ENCODE data around the gene CMTM3. TPM values are rescaled to one million over a fixed set of nuclear protein-coding genes. Genes with fewer than 3 reads are reported as not detected.

Gene CMTM3
- total and polyA plus RNA-seq, 9 of the 15 experiments (the other 6 are each of a cell fraction or from before 2014, with no cell fraction given) = 4.6 to 33.4 (median 17.5) TPM

DNA sequence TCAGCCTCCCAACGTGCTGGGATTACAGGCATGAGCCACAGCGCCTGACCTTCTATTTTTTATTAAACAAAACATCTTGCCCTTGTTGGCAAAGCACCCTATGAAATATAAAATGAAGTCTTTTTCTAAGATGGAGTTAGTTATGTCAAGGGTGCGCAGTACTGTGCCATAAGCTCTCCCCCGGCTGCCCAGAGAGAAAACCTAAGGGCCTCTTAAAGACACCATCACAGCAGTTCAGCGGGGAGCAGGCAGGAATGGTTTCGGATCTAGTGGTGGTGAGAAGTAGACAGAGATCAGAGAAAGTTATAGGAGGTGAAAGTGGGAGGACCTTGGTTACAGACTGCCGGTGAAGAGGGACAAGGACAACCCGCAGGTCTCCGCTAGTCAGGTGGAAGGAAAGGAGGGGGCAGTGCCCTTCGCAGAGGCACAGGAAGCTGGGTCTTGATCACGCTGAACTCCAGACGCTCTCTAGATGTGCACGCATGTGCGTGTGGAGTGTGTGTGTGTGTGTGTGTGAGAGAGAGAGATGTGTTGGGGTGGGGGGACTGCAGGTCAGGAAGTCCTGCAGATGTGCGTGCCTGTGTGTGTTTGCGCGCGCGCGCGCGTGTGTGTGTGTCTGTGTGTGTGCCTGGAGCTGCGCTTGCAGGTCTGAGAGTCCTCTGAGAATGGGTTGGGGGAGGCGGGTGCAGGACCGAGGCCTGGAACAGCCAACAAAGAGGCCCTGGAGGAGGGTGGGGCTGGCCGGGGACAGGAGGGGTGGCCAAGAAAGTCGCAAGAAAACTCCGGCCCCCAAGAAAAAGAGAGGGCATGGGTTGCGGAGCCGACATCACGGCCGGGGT is 748 bp upstream of the CMTM3 start (continued):
- TF ChIP-seq, protein P1, sequence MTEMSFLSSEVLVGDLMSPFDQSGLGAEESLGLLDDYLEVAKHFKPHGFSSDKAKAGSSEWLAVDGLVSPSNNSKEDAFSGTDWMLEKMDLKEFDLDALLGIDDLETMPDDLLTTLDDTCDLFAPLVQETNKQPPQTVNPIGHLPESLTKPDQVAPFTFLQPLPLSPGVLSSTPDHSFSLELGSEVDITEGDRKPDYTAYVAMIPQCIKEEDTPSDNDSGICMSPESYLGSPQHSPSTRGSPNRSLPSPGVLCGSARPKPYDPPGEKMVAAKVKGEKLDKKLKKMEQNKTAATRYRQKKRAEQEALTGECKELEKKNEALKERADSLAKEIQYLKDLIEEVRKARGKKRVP (CRISPR knock-in tag; IDR thresholded peaks at IDR 0.05) = peak; percentile 72; the same call in 1 of the 2 replicates
- TF ChIP-seq HNRNPK (IDR thresholded peaks at IDR 0.05; ENCODE audit: low read depth, low read length, poor library complexity, severe bottlenecking) (no peak), POLR2G (IDR thresholded peaks at IDR 0.05; ENCODE audit: low read depth, low read length) (no peak), FUS (optimal IDR thresholded peaks at IDR 0.05; ENCODE audit: low read depth, low read length) (no peak), ZNF644 (tag; IDR thresholded peaks at IDR 0.05; ENCODE audit: low read depth) (peak; percentile 58; the same call in 1 of the 2 replicates), MYC (IDR thresholded peaks at IDR 0.05; ENCODE audit: low read depth, low read length) (no peak), MYC (CRISPR knock-in tag; IDR thresholded peaks at IDR 0.05; ENCODE audit: borderline replicate concordance, low read depth) (peak; percentile 75), GABPB1 (CRISPR knock-in tag; IDR thresholded peaks at IDR 0.05) (peak; percentile 17; the same call in 1 of the 2 replicates)
- TF ChIP-seq, protein P2, sequence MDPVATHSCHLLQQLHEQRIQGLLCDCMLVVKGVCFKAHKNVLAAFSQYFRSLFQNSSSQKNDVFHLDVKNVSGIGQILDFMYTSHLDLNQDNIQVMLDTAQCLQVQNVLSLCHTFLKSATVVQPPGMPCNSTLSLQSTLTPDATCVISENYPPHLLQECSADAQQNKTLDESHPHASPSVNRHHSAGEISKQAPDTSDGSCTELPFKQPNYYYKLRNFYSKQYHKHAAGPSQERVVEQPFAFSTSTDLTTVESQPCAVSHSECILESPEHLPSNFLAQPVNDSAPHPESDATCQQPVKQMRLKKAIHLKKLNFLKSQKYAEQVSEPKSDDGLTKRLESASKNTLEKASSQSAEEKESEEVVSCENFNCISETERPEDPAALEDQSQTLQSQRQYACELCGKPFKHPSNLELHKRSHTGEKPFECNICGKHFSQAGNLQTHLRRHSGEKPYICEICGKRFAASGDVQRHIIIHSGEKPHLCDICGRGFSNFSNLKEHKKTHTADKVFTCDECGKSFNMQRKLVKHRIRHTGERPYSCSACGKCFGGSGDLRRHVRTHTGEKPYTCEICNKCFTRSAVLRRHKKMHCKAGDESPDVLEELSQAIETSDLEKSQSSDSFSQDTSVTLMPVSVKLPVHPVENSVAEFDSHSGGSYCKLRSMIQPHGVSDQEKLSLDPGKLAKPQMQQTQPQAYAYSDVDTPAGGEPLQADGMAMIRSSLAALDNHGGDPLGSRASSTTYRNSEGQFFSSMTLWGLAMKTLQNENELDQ (CRISPR knock-in tag; IDR thresholded peaks at IDR 0.05; ENCODE audit: borderline replicate concordance) = no peak
- TF ChIP-seq, protein P3, sequence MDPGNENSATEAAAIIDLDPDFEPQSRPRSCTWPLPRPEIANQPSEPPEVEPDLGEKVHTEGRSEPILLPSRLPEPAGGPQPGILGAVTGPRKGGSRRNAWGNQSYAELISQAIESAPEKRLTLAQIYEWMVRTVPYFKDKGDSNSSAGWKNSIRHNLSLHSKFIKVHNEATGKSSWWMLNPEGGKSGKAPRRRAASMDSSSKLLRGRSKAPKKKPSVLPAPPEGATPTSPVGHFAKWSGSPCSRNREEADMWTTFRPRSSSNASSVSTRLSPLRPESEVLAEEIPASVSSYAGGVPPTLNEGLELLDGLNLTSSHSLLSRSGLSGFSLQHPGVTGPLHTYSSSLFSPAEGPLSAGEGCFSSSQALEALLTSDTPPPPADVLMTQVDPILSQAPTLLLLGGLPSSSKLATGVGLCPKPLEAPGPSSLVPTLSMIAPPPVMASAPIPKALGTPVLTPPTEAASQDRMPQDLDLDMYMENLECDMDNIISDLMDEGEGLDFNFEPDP (CRISPR knock-in tag; IDR thresholded peaks at IDR 0.05) = no peak; the same call in 1 of the 2 replicates
- TF ChIP-seq, protein P4, sequence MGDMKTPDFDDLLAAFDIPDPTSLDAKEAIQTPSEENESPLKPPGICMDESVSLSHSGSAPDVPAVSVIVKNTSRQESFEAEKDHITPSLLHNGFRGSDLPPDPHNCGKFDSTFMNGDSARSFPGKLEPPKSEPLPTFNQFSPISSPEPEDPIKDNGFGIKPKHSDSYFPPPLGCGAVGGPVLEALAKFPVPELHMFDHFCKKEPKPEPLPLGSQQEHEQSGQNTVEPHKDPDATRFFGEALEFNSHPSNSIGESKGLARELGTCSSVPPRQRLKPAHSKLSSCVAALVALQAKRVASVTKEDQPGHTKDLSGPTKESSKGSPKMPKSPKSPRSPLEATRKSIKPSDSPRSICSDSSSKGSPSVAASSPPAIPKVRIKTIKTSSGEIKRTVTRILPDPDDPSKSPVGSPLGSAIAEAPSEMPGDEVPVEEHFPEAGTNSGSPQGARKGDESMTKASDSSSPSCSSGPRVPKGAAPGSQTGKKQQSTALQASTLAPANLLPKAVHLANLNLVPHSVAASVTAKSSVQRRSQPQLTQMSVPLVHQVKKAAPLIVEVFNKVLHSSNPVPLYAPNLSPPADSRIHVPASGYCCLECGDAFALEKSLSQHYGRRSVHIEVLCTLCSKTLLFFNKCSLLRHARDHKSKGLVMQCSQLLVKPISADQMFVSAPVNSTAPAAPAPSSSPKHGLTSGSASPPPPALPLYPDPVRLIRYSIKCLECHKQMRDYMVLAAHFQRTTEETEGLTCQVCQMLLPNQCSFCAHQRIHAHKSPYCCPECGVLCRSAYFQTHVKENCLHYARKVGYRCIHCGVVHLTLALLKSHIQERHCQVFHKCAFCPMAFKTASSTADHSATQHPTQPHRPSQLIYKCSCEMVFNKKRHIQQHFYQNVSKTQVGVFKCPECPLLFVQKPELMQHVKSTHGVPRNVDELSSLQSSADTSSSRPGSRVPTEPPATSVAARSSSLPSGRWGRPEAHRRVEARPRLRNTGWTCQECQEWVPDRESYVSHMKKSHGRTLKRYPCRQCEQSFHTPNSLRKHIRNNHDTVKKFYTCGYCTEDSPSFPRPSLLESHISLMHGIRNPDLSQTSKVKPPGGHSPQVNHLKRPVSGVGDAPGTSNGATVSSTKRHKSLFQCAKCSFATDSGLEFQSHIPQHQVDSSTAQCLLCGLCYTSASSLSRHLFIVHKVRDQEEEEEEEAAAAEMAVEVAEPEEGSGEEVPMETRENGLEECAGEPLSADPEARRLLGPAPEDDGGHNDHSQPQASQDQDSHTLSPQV (IDR thresholded peaks at IDR 0.05) = peak; percentile 98
- TF ChIP-seq, protein P5, sequence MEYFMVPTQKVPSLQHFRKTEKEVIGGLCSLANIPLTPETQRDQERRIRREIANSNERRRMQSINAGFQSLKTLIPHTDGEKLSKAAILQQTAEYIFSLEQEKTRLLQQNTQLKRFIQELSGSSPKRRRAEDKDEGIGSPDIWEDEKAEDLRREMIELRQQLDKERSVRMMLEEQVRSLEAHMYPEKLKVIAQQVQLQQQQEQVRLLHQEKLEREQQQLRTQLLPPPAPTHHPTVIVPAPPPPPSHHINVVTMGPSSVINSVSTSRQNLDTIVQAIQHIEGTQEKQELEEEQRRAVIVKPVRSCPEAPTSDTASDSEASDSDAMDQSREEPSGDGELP (CRISPR knock-in tag; IDR thresholded peaks at IDR 0.05; ENCODE audit: borderline replicate concordance) = no peak
- TF ChIP-seq, protein P6, sequence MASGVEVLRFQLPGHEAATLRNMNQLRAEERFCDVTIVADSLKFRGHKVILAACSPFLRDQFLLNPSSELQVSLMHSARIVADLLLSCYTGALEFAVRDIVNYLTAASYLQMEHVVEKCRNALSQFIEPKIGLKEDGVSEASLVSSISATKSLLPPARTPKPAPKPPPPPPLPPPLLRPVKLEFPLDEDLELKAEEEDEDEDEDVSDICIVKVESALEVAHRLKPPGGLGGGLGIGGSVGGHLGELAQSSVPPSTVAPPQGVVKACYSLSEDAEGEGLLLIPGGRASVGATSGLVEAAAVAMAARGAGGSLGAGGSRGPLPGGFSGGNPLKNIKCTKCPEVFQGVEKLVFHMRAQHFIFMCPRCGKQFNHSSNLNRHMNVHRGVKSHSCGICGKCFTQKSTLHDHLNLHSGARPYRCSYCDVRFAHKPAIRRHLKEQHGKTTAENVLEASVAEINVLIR (CRISPR knock-in tag; IDR thresholded peaks at IDR 0.05) = no peak
